ENCODE results near the gene HDGFL3.

DNA sequence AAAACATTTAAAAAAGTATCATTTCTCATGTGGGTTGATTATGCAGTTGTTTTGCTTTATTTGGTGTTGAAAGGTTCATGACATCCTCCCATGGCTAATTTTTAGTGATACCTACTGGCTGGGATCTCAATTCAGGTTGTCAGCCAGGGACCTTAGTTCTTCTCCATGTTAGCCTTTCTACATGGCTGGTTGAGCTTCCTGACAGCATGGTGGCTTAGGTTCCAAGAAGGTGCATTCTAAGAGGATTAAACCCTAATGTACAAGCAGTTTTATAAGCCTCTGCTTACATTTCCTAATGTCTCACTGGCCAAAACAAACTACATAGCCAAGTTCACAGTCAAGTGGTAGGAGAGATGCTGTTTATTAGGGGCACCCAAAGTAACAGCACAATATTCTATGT is 109.5 kb downstream of the HDGFL3 start:
- TF ChIP-seq, protein P1, sequence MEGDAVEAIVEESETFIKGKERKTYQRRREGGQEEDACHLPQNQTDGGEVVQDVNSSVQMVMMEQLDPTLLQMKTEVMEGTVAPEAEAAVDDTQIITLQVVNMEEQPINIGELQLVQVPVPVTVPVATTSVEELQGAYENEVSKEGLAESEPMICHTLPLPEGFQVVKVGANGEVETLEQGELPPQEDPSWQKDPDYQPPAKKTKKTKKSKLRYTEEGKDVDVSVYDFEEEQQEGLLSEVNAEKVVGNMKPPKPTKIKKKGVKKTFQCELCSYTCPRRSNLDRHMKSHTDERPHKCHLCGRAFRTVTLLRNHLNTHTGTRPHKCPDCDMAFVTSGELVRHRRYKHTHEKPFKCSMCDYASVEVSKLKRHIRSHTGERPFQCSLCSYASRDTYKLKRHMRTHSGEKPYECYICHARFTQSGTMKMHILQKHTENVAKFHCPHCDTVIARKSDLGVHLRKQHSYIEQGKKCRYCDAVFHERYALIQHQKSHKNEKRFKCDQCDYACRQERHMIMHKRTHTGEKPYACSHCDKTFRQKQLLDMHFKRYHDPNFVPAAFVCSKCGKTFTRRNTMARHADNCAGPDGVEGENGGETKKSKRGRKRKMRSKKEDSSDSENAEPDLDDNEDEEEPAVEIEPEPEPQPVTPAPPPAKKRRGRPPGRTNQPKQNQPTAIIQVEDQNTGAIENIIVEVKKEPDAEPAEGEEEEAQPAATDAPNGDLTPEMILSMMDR (IDR thresholded peaks at IDR 0.05; ENCODE audit: low read depth, low read length) = no peak
- TF ChIP-seq EZH2phosphoT487 (IDR thresholded peaks at IDR 0.05; ENCODE audit: low read depth) = no peak

Measured in OCI-LY3 (cell line).